Adrenal gland (tissue), 5 donors: Measurements from ENCODE around the gene CCL8.

Experiments used
- POLR2A ChIP-seq, 2 donors: fragments of 450-650 bp; IDR thresholded peaks; one replicate each; pipeline ENCODE4 v1.6.1; 2017; ENCODE audit warnings: antibody characterized with exemption in 2 of 2, mild to moderate bottlenecking in 2 of 2, moderate library complexity in 1 of 2
- TF ChIP-seq, protein P1 (sequence below), 6 experiments: fragments of 450-650 bp in 4 of 6; fragments of 200-600 bp in 2 of 6; sonication (generic) in 1 of 6; IDR thresholded peaks; 1 replicate in 5 of 6; 2 replicates in 1 of 6; pipeline versions ENCODE4 v1.5.1 to v1.8.0; 2016 to 2021; ENCODE audit warnings: antibody characterized with exemption in 6 of 6, mild to moderate bottlenecking in 2 of 6, moderate library complexity in 1 of 6
- donor health status: DM: no; HTN: no; CAD: no.

DNA sequence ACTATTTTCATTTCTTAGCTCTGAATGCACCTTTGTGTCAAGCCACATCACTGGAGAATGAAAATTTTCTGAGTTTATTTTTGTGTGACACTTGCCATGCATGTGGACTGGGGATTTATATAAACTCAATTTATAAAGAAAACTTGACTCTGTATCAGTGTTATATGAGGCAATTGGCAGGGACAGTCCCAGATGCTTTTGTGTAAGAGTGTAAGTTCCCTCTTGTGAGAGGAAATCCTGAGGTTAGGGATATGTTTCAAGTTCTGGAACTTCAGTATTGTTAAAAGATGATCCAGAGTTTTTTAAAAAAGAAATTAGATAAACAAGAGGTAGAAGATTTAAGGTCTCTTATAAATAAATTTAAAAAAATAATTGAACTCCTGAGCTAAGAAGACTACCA is 10.9 kb upstream of the CCL8 start:
- TF ChIP-seq, protein P1, sequence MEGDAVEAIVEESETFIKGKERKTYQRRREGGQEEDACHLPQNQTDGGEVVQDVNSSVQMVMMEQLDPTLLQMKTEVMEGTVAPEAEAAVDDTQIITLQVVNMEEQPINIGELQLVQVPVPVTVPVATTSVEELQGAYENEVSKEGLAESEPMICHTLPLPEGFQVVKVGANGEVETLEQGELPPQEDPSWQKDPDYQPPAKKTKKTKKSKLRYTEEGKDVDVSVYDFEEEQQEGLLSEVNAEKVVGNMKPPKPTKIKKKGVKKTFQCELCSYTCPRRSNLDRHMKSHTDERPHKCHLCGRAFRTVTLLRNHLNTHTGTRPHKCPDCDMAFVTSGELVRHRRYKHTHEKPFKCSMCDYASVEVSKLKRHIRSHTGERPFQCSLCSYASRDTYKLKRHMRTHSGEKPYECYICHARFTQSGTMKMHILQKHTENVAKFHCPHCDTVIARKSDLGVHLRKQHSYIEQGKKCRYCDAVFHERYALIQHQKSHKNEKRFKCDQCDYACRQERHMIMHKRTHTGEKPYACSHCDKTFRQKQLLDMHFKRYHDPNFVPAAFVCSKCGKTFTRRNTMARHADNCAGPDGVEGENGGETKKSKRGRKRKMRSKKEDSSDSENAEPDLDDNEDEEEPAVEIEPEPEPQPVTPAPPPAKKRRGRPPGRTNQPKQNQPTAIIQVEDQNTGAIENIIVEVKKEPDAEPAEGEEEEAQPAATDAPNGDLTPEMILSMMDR (IDR thresholded peaks at IDR 0.05) = no peak
- TF ChIP-seq POLR2A (IDR thresholded peaks at IDR 0.05) = no peak
